ENCODE data around the gene EDC4. TPM values are rescaled to one million over a fixed set of nuclear protein-coding genes. Genes with fewer than 3 reads are reported as not detected.
A peak's percentile ranks its signal among the peaks of the same experiment; 100 is the strongest.

EDC4 gene
- total and polyA plus RNA-seq, 2 of the 13 experiments (the other 11 are each of a cell fraction or from before 2014, with no cell fraction given), result 51.4 to 59.1 TPM

- TF ChIP-seq ZNF281 (CRISPR knock-in tag; IDR thresholded peaks at IDR 0.05; ENCODE audit: borderline replicate concordance), result 0 out of 2 replicates have a peak, but pooled peaks have one; percentile 16
- TF ChIP-seq ZNF207 (IDR thresholded peaks at IDR 0.05; ENCODE audit: borderline replicate concordance), result no peak
- TF ChIP-seq CEBPG (CRISPR knock-in tag; IDR thresholded peaks at IDR 0.05), result peak; percentile 49; the same call in 1 of the 2 replicates
- TF ChIP-seq ZBTB25 (CRISPR knock-in tag; IDR thresholded peaks at IDR 0.05), result peak; percentile 83; the same call in 1 of the 2 replicates
- peak; percentile 43 for TF ChIP-seq ZNF232 (CRISPR knock-in tag; IDR thresholded peaks at IDR 0.05; ENCODE audit: borderline replicate concordance)
- peak; percentile 63; the same call in 1 of the 2 replicates for TF ChIP-seq ZNF460 (CRISPR knock-in tag; IDR thresholded peaks at IDR 0.05; ENCODE audit: borderline replicate concordance)
- peak; percentile 97 for TF ChIP-seq NRL (CRISPR knock-in tag; IDR thresholded peaks at IDR 0.05; ENCODE audit: borderline replicate concordance)
- peak; percentile 87; the same call in 1 of the 2 replicates for TF ChIP-seq ZFP82 (CRISPR knock-in tag; IDR thresholded peaks at IDR 0.05; ENCODE audit: borderline replicate concordance)
- 0 out of 2 replicates have a peak, but pooled peaks have one; percentile 53 for TF ChIP-seq ZNF546 (CRISPR knock-in tag; conservative IDR thresholded peaks at IDR 0.05)
- peak; percentile 95 for TF ChIP-seq BORCS8-MEF2B (CRISPR knock-in tag; IDR thresholded peaks at IDR 0.05)
- no peak; the same call in 1 of the 2 replicates for TF ChIP-seq ZNF790 (CRISPR knock-in tag; IDR thresholded peaks at IDR 0.05; ENCODE audit: borderline replicate concordance)
- peak; percentile 31 for TF ChIP-seq HNRNPLL (IDR thresholded peaks at IDR 0.05; ENCODE audit: low read depth, low read length, poor library complexity, severe bottlenecking)
- TF ChIP-seq ZNF878 (CRISPR knock-in tag; IDR thresholded peaks at IDR 0.05), result no peak; the same call in 1 of the 2 replicates
- TF ChIP-seq ARNT (IDR thresholded peaks at IDR 0.05), result no peak
- TF ChIP-seq ZNF550 (CRISPR knock-in tag; IDR thresholded peaks at IDR 0.05; ENCODE audit: borderline replicate concordance), result no peak
- no peak for TF ChIP-seq ZNF20 (CRISPR knock-in tag; IDR thresholded peaks at IDR 0.05)
- no peak for TF ChIP-seq MATR3 (CRISPR knock-in tag; IDR thresholded peaks at IDR 0.05)
- peak; percentile 64; the same call in 1 of the 2 replicates for TF ChIP-seq ZZZ3 (CRISPR knock-in tag; IDR thresholded peaks at IDR 0.05; ENCODE audit: borderline replicate concordance)
- peak; percentile 11 for TF ChIP-seq SKI (IDR thresholded peaks at IDR 0.05; ENCODE audit: partially characterized antibody)
- TF ChIP-seq CENPX (CRISPR knock-in tag; IDR thresholded peaks at IDR 0.05), result no peak
- peak; percentile 58 for TF ChIP-seq MED8 (CRISPR knock-in tag; IDR thresholded peaks at IDR 0.05; ENCODE audit: insufficient replicate concordance)
- TF ChIP-seq PLSCR1 (CRISPR knock-in tag; IDR thresholded peaks at IDR 0.05; ENCODE audit: borderline replicate concordance), result no peak; the same call in 1 of the 2 replicates
- TF ChIP-seq ZNF589 (CRISPR knock-in tag; conservative IDR thresholded peaks at IDR 0.05), result no peak
- TF ChIP-seq ZNF30 (CRISPR knock-in tag; IDR thresholded peaks at IDR 0.05), result 0 out of 2 replicates have a peak, but pooled peaks have one; percentile 53
- TF ChIP-seq ZNF605 (CRISPR knock-in tag; IDR thresholded peaks at IDR 0.05), result peak; percentile 99
- peak; percentile 86; the same call in 1 of the 2 replicates for TF ChIP-seq KAT7 (CRISPR knock-in tag; IDR thresholded peaks at IDR 0.05; ENCODE audit: borderline replicate concordance)
Measured at GRCh38 chr16:67833415-67834241, 39.2 kb upstream of the EDC4 start (continued).
